ENCODE data around the gene NPM3. TPM values are rescaled to one million over a fixed set of nuclear protein-coding genes. Genes with fewer than 3 reads are reported as not detected.

The NPM3 gene
- total and polyA plus RNA-seq, 2 of the 13 experiments (the other 11 are each of a cell fraction or from before 2014, with no cell fraction given): 47.6 to 129 TPM

- TF ChIP-seq, protein P1, sequence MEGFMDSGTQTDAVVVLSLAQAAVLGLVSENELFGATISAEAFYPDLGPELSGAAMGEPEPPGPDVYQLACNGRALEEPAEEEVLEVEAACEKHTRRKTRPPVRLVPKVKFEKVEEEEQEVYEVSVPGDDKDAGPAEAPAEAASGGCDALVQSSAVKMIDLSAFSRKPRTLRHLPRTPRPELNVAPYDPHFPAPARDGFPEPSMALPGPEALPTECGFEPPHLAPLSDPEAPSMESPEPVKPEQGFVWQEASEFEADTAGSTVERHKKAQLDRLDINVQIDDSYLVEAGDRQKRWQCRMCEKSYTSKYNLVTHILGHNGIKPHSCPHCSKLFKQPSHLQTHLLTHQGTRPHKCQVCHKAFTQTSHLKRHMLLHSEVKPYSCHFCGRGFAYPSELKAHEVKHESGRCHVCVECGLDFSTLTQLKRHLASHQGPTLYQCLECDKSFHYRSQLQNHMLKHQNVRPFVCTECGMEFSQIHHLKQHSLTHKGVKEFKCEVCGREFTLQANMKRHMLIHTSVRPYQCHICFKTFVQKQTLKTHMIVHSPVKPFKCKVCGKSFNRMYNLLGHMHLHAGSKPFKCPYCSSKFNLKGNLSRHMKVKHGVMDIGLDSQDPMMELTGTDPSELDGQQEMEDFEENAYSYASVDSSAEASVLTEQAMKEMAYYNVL (CRISPR knock-in tag; IDR thresholded peaks at IDR 0.05; ENCODE audit: borderline replicate concordance): no peak
- TF ChIP-seq HOXA3 (CRISPR knock-in tag; IDR thresholded peaks at IDR 0.05) (peak; percentile 64; the same call in 1 of the 2 replicates), TRAFD1 (CRISPR knock-in tag; IDR thresholded peaks at IDR 0.05; ENCODE audit: borderline replicate concordance) (no peak), ZSCAN20 (CRISPR knock-in tag; IDR thresholded peaks at IDR 0.05; ENCODE audit: borderline replicate concordance) (no peak), ZNF431 (CRISPR knock-in tag; IDR thresholded peaks at IDR 0.05; ENCODE audit: borderline replicate concordance, low read depth) (no peak), TFAP4 (IDR thresholded peaks at IDR 0.05; ENCODE audit: borderline replicate concordance, low read depth) (no peak), CBX2 (IDR thresholded peaks at IDR 0.05; ENCODE audit: low read depth, low read length) (no peak), CBX2 (CRISPR knock-in tag; IDR thresholded peaks at IDR 0.05; ENCODE audit: low read depth) (no peak), MIER3 (CRISPR knock-in tag; IDR thresholded peaks at IDR 0.05; ENCODE audit: borderline replicate concordance) (no peak), JDP2 (CRISPR knock-in tag; IDR thresholded peaks at IDR 0.05; ENCODE audit: borderline replicate concordance) (no peak), ATRX (CRISPR knock-in tag; IDR thresholded peaks at IDR 0.05; ENCODE audit: borderline replicate concordance) (no peak), ZFP41 (CRISPR knock-in tag; IDR thresholded peaks at IDR 0.05; ENCODE audit: borderline replicate concordance) (no peak), MAFF (IDR thresholded peaks at IDR 0.05; ENCODE audit: low read depth, low read length) (no peak), SMAD9 (CRISPR knock-in tag; IDR thresholded peaks at IDR 0.05) (no peak), ZNF776 (CRISPR knock-in tag; IDR thresholded peaks at IDR 0.05) (0 out of 2 replicates have a peak, but pooled peaks have one; percentile 20)
- TF ChIP-seq, protein P2, sequence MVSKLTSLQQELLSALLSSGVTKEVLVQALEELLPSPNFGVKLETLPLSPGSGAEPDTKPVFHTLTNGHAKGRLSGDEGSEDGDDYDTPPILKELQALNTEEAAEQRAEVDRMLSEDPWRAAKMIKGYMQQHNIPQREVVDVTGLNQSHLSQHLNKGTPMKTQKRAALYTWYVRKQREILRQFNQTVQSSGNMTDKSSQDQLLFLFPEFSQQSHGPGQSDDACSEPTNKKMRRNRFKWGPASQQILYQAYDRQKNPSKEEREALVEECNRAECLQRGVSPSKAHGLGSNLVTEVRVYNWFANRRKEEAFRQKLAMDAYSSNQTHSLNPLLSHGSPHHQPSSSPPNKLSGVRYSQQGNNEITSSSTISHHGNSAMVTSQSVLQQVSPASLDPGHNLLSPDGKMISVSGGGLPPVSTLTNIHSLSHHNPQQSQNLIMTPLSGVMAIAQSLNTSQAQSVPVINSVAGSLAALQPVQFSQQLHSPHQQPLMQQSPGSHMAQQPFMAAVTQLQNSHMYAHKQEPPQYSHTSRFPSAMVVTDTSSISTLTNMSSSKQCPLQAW (CRISPR knock-in tag; IDR thresholded peaks at IDR 0.05): no peak
- TF ChIP-seq, protein P3, sequence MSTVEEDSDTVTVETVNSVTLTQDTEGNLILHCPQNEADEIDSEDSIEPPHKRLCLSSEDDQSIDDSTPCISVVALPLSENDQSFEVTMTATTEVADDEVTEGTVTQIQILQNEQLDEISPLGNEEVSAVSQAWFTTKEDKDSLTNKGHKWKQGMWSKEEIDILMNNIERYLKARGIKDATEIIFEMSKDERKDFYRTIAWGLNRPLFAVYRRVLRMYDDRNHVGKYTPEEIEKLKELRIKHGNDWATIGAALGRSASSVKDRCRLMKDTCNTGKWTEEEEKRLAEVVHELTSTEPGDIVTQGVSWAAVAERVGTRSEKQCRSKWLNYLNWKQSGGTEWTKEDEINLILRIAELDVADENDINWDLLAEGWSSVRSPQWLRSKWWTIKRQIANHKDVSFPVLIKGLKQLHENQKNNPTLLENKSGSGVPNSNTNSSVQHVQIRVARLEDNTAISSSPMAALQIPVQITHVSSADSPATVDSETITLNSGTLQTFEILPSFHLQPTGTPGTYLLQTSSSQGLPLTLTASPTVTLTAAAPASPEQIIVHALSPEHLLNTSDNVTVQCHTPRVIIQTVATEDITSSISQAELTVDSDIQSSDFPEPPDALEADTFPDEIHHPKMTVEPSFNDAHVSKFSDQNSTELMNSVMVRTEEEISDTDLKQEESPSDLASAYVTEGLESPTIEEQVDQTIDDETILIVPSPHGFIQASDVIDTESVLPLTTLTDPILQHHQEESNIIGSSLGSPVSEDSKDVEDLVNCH (CRISPR knock-in tag; IDR thresholded peaks at IDR 0.05): no peak
- TF ChIP-seq, protein P4, sequence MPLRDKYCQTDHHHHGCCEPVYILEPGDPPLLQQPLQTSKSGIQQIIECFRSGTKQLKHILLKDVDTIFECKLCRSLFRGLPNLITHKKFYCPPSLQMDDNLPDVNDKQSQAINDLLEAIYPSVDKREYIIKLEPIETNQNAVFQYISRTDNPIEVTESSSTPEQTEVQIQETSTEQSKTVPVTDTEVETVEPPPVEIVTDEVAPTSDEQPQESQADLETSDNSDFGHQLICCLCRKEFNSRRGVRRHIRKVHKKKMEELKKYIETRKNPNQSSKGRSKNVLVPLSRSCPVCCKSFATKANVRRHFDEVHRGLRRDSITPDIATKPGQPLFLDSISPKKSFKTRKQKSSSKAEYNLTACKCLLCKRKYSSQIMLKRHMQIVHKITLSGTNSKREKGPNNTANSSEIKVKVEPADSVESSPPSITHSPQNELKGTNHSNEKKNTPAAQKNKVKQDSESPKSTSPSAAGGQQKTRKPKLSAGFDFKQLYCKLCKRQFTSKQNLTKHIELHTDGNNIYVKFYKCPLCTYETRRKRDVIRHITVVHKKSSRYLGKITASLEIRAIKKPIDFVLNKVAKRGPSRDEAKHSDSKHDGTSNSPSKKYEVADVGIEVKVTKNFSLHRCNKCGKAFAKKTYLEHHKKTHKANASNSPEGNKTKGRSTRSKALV (CRISPR knock-in tag; IDR thresholded peaks at IDR 0.05): no peak
Observed at GRCh38 chr10:101779544-101780186, 3.6 kb downstream of the NPM3 start (continued).

Measured in HepG2 (cell line).